Measurements from ENCODE around the gene DMRTB1. TPM values are rescaled to one million over a fixed set of nuclear protein-coding genes. Genes with fewer than 3 reads are reported as not detected.

The DMRTB1 gene
- total and polyA plus RNA-seq, 9 of the 15 experiments (the other 6 are each of a cell fraction or from before 2014, with no cell fraction given): 0.06 to 0.35 (median 0.13) TPM; not detected in 3

GRCh38 chr1:53512807-53513755 lies 53.9 kb downstream of the DMRTB1 start:
- intact Hi-C loops (cut with micrococcal nuclease) (no loop called here), in situ Hi-C loops (cut with MboI) (no loop called here)
- Histone ChIP-seq H3K27me3 (ENCODE audit: control insufficient read depth in 2 of 2, insufficient read depth in 2 of 2, low read length in 2 of 2) (peaks cover 39 to 91% of the 10 kb centered on the region in 2 experiments; a peak in 4 of 5 replicates), H3K36me3 (ENCODE audit: control insufficient read depth, insufficient read depth, low read length) (no peaks in the 10 kb centered on the region), H3K9me1 (ENCODE audit: control insufficient read depth, insufficient read depth, low read length) (no peaks in the 10 kb centered on the region), H3K4me2 (ENCODE audit: insufficient read depth, low read length) (no peak overlapping the region), H2AFZ (ENCODE audit: low read depth, low read length) (no peak overlapping the region), H3K79me2 (ENCODE audit: control insufficient read depth, insufficient read depth, low read length) (no peaks in the 10 kb centered on the region), H3K4me3 (no peak overlapping the region), H3K9me3 (replicated peaks; ENCODE audit: control insufficient read depth, insufficient read depth, low read depth, low read length) (no peaks in the 10 kb centered on the region), H3K4me1 (replicated peaks in 1 of 2; ENCODE audit: control insufficient read depth in 2 of 2, insufficient read depth in 2 of 2, low read length in 2 of 2) (peaks cover 0 to 15% of the 10 kb centered on the region in 2 experiments; a peak in 1 of 5 replicates), H4K20me1 (replicated peaks; ENCODE audit: control insufficient read depth, insufficient read depth, low read length) (peaks cover 6% of the 10 kb centered on the region), H3K27ac (ENCODE audit: extremely low read depth, low read depth, low read length) (no peak overlapping the region), H3K9ac (ENCODE audit: insufficient read depth in 1 of 2, low read depth in 2 of 2, low read length in 2 of 2) (no peak overlapping the region; a peak in 1 of 4 replicates)
- ATAC-seq: no peak
- no TSS peak for BruUV-seq (replicated peaks)
- DNase-seq (ENCODE audit: extremely low read depth in 1 of 4, low spot score in 3 of 4): no peak
- TF ChIP-seq ZFP36 (IDR thresholded peaks at IDR 0.05; ENCODE audit: low read depth, low read length, partially characterized antibody): peak; percentile 81
- no peak for TF ChIP-seq RBFOX2 (IDR thresholded peaks at IDR 0.05; ENCODE audit: low read depth, low read length)
- CTCF ChIA-PET (ENCODE audit: low intra/inter-chr PET ratio): no interaction called here
- WGBS (ENCODE audit: insufficient coverage, low coverage, missing lambda C conversion rate): 2% methylated on average over 21 of the region's 22 CpGs
- no peak for FAIRE-seq
- POLR2A ChIA-PET: interaction anchor here (1.2 kb wide), 1 partner anchor 12 kb away, joined by 3 read pairs; no protein-coding TSS in a partner anchor

DNA sequence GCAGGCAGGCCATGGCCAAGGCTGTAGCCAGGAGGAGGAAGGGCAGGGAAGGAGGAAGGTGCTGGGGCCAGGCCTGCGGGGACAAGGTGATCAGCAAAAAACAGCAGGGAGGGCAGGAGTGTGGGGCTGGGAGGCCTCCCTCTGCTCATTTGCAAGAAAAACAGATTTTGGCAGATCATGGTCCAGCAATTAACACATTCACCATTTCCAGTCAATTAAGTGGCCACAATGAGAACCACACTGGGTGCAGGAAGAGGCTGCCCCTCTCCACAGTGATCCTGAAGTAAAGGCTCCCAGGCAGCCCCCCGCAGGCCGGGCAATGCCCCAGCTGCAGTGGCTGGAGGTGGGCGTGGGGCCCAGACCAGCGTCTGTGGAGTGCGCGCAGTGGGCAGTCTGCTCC lies 54.6 kb downstream of the DMRTB1 start:
- H3K9me1 ChIP-seq (ENCODE audit: control insufficient read depth, insufficient read depth, low read length): no peaks in the 10 kb centered on the region
- no TSS peak for BruUV-seq (replicated peaks)
- POLR2A ChIA-PET: interaction anchor here (1.2 kb wide), 1 partner anchor 11 kb away, joined by 3 read pairs; no protein-coding TSS in a partner anchor
- no peak overlapping the region for H3K9ac ChIP-seq (ENCODE audit: insufficient read depth in 1 of 2, low read depth in 2 of 2, low read length in 2 of 2)
- H3K4me3 ChIP-seq: no peak overlapping the region
- peaks cover 0 to 14% of the 10 kb centered on the region in 2 experiments; a peak in 1 of 5 replicates for H3K4me1 ChIP-seq (replicated peaks in 1 of 2; ENCODE audit: control insufficient read depth in 2 of 2, insufficient read depth in 2 of 2, low read length in 2 of 2)
- intact Hi-C loops (cut with micrococcal nuclease): no loop called here
- peaks cover 13% of the 10 kb centered on the region for H4K20me1 ChIP-seq (replicated peaks; ENCODE audit: control insufficient read depth, insufficient read depth, low read length)
- H3K36me3 ChIP-seq (ENCODE audit: control insufficient read depth, insufficient read depth, low read length): no peaks in the 10 kb centered on the region
- FAIRE-seq: no peak
- ATAC-seq: no peak
- CTCF ChIA-PET (ENCODE audit: low intra/inter-chr PET ratio): no interaction called here
- H3K27me3 ChIP-seq (ENCODE audit: control insufficient read depth in 2 of 2, insufficient read depth in 2 of 2, low read length in 2 of 2): peaks cover 38 to 91% of the 10 kb centered on the region in 2 experiments; a peak in 4 of 5 replicates
- WGBS (ENCODE audit: insufficient coverage, low coverage, missing lambda C conversion rate): 25% methylated on average over 7 of the region's 7 CpGs
- no peak for DNase-seq (ENCODE audit: extremely low read depth in 1 of 4, low spot score in 3 of 4)
- in situ Hi-C loops (cut with MboI): no loop called here
- no peaks in the 10 kb centered on the region for H3K9me3 ChIP-seq (replicated peaks; ENCODE audit: control insufficient read depth, insufficient read depth, low read depth, low read length)
- no peaks in the 10 kb centered on the region for H3K79me2 ChIP-seq (ENCODE audit: control insufficient read depth, insufficient read depth, low read length)
- no peak overlapping the region for H3K27ac ChIP-seq (ENCODE audit: extremely low read depth, low read depth, low read length)
- no peak overlapping the region for H3K4me2 ChIP-seq (ENCODE audit: insufficient read depth, low read length)
- no peak overlapping the region for H2AFZ ChIP-seq (ENCODE audit: low read depth, low read length)
- TF ChIP-seq SETDB1 (IDR thresholded peaks at IDR 0.05; ENCODE audit: low read length) (no peak), TRIM25 (IDR thresholded peaks at IDR 0.05; ENCODE audit: borderline replicate concordance) (no peak), ZNF717 (CRISPR knock-in tag; IDR thresholded peaks at IDR 0.05) (no peak), PREB (CRISPR knock-in tag; IDR thresholded peaks at IDR 0.05) (no peak), CBX1 (IDR thresholded peaks at IDR 0.05; ENCODE audit: low read depth) (no peak), CEBPB (tag; IDR thresholded peaks at IDR 0.05) (no peak)

All from K562 (cell line).